Hypothalamus (tissue), 51 donors: ENCODE results near the gene PCED1B.
"Not testable (repeated sequence)": the region's sequence is repeated elsewhere in the genome, so short reads cannot be mapped to it uniquely, and the experiment has no call there.

Experiments used
- DNase-seq, 51 donors: peaks; one replicate each; lab custom pipeline; 2025; lab: John Stamatoyannopoulos, UW

Gene PCED1B, protein sequence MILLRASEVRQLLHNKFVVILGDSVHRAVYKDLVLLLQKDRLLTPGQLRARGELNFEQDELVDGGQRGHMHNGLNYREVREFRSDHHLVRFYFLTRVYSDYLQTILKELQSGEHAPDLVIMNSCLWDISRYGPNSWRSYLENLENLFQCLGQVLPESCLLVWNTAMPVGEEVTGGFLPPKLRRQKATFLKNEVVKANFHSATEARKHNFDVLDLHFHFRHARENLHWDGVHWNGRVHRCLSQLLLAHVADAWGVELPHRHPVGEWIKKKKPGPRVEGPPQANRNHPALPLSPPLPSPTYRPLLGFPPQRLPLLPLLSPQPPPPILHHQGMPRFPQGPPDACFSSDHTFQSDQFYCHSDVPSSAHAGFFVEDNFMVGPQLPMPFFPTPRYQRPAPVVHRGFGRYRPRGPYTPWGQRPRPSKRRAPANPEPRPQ

DNA sequence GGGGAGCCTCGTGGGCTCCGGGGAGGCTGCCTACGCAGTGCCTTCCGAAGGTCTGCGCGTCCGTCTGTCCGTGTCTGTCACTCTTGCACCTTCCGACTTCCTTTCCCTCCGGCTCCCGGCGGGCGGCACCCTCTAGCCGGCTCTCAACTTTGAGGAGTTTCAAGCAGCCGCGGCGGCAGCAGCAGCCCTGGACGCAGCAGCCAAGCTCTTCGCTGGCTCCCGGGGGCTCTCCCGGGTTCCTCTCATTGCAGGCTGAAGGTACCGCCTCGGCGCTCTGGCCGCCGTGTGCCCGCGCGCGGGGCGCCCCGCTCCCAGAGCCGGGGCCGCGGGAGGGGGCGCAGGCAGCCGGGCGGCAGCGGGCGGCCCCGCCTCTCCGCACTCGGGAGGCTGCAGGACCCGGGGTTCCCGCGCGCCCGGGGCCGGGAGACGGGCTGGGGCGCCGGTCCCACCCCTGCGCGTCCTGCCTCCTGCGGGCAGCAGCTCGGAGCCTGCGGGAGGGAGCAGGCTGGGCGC, at the start of gene PCED1B, which contains the start of gene AMIGO2:
PCED1B (plus strand) TSS at position 154 of the 513 bp plus-strand sequence. CDS start 155,443 bp downstream, outside the sequence.
AMIGO2 (minus strand) TSS at position 492 of the 513 bp plus-strand sequence. CDS start 957 bp downstream, outside the sequence.
- peak in 39 of 51 donors; percentile 3 to 76 (median 38) for DNase-seq

DNA sequence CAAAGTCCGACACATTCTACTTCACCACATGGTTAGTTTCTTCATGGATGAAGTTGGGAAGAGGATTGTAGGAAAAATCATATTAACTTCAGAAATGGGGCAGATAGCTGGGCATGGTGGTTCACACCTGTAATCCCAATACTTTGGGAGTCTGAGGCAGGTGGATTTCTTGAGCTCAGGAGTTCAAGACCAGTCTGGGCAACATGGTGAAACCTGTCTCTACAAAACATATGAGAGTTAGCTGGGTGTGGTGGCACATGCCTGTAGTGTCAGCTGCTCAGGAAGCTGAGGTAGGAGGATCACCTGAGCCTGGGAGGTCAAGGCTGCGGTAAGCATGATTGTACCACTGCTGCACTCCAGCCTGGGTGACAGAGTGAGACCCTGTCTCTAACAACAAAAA, 49.5 kb upstream of the PCED1B start:
- DNase-seq: no peak

DNA sequence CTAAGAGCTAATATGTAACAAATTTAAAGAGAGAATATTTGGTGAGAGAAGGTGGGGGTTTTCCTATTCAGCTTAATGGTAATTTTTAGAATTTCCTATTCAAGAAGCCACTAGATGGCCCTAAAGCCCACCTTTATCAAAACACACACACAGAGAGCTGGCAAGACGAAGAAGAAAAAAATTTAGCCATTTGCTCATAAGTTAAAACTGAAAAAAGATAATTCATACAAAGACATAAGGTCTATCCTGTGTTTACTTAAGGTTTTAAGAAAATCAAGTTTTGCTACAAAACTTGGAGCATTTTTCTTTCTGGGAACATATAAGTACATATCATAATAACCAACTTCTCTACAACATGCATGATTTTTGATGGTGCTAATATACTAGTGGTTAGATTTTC, 46.8 kb upstream of the PCED1B start:
- DNase-seq: peak in 1 of 51 donors; percentile 30

DNA sequence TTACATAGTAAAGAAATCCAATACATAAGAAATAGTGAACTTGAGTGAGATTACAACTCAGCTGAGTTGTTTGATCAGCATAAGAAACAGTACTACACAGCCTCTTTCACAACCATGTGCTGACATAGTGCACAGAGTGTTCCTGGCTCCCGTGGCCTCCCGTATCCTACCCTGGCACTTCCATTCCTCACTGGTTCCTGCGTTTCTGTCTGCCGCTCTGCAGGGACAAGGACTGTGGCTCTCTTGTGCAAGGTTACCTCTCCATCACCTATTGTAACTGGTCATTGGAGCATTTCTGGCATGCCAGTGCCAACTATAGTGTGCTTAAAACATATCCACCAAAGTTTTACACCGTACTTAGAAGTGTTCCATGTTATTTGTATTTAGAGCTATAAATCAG, 46.3 kb upstream of the PCED1B start:
- no peak for DNase-seq

DNA sequence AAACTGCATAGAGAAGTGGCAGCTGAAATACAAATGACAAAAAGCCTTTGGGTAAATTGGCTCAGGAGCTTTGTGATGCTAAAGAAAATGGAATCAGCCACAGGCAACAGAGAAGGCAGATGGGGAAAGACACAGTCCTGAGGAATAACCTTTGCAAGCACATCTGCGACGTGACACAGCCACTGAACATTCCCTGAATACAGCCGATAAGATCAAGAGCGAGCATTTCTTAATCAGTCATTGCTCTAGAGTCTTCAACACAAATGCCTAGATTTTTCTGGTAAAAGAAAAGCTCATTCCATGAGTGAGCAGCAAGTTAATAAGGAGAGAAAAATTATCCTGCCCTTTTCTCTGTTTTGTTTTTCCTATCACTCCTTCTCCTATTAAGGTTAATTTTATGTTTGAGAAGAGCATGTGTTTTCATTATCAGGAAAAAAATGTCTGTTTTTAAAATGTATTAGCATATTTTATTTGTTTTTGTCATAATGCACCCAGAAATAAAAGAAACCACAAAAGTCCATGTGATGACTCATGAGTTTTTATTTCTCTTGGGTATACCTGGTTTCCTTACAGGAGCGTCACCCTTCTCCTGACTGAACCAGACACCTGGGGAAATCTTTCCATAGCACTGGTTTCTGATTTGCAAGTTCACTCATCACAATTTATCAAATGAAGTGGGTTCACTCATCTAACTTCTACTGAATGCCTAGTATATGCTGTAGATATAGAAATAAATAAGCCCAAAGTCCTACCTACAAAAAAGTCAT, 45.4 kb upstream of the PCED1B start:
- no peak for DNase-seq

DNA sequence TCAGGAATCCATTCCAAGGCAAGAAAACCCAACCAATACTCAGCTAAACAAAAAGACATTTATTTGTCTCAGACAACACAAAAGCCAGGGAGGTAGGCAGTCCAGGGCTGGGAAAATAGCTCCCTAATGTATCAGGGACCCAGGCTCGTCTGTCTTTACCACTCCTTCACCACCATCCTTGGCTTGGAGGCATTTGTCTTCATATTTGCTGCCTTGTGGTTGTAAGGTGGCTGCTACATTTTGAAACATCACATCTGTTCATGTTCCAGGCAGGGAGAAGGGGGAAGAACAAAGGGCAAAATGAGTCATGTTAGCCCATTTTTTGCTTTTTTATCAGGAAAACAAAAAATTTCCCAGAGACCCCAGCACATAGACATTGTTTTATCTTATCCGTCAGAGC, 44.8 kb upstream of the PCED1B start:
- no peak for DNase-seq

DNA sequence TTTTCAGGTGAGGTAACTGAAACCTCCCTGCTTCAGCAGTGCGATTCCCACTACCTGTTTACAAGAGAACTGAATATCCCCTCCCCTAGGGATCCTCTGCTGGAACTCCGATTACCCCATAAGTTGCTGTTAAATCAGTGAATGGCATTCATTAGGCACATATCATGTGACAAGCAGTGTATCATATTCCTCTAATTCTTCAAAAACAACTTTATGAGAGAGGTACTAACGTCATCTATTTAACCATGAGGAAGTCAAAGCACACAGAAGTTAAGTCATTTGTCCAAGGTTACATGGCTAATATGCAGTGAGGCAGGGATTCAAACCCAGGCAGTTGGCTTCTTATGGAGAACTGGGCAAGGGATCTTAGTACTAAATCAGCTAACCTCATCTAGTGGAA, 43.9 kb upstream of the PCED1B start:
- DNase-seq: no peak

DNA sequence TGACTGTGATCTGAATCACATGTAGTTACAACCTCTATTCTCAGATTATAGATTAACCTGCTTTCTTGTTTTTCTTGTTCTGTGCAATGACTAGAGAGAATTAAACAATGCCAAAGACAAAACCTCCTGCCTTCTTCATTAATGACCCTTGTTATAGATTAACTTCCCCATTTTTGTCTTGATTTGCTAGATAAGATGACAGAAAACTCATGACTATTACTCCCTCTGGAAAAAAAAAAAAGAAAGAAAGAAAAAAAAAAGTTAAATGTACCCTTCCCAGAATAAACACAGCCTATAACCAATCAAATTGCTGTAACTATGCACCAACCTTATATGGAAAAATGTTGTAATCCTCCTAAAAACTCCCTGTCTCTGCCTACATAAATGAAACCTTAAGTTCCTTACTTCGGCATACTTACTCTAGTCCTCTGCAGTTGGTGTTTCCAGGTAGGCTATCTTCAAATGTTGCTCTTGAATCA, 41.1 kb upstream of the PCED1B start:
- DNase-seq: no peak

DNA sequence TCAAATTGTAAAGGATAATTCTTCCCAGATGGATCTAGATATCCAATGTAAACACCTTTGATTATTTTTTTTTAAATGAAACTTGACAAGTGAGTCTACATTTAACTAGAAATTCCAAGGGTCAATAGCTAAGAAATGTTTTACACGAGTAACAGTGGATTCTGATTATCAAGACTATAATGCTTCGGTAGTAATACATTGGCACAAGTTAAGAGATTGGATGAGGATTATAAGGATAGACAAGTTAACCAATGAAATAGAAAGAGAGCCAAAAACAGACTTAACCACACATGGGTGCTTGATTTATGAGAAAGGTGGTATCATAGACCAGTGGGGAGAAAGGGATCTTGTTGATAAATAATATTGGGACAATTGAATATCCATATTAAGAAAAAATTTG, 40.3 kb upstream of the PCED1B start:
- no peak for DNase-seq

DNA sequence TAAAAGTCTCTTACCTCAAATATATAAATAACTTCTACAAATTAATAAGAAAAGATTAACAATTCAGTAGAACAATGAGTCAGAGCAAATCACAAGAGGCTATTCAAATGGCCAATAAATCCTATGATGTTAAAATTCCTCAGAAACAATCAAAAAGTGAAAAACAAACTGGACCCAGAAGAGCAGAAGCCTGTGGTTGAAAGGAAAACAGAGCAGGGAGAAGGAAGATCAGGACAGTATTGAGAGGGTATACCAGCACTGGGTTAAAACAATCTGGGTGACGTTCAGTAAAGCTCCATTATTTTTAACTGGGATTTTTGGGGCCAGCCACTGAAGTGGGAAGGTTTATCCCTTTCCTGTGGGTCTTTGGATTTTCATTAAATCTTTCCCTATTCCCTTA, 39.7 kb upstream of the PCED1B start:
- DNase-seq: no peak

DNA sequence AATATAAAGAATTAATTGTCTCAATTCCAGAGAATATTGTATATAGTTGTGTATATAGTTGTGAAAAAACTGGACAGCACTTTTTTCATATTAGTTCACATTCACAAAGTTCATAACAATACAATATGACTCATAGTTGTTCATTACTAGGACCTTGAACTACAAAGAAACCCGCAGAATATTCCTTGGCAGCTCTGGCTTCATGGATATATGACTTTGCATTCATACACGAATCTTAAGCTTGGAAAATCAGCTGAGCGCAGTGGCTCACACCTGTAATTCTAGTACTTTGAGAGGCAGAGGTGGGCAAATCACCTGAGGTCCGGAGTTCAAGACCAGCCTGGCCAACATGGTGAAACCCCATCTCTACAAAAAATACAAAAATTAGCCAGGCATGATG, 38.1 kb upstream of the PCED1B start:
- no peak for DNase-seq

DNA sequence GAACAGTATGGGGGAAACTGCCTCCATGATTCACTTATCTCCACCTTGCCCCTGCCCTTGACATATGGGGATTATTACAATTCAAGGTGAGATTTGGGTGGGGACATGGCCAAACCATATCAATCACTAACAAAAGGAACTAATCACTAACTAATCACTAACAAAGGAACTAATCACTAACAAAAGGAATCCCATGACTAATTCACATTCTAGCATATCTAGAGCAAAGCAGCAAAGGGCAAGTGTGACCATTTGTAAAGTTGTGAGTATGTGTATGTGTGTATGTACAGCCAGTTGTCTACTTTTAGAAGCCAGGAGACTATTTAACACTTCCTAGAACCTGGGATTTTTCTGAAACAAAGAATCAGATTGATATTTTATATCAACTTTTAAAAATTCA, 30.9 kb upstream of the PCED1B start:
- no peak for DNase-seq

DNA sequence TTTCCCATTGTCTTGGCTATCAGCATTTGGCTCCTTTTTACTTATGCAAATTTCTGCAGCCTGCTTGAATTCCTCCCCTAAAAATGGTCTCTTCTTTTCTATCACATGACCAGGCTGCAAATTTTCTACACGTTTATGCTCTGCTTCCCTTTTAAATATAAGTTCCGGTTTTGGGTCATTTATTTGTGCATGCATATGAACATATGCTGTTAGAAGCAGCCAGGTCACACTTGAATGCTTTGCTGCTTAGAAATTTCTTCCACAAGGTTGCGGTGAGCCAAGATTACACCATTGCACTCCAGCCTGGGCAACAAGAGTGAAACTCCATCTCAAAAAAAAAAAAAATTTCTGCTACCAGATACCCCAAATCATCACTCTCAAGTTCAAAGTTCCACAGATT, 28.1 kb upstream of the PCED1B start:
- DNase-seq: not testable (repeated sequence)

DNA sequence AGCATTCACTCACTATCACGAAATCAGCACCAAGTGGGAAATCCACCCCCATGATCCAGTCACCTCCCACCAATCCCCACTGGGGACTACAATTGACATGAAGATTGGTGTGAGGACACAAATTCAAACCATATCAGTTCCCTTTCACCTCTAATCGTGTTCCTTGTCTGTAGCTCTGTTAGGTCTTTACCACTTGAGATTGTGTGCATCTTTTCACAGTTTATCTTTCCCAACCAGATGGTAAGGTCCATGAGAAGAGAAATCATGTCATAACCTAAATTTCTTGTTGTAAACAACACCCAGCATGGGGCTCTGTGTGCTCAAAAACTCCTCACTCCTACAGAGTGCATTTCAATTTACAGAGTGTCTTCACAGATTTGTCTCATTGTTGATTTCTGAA, 27.1 kb upstream of the PCED1B start:
- DNase-seq: no peak

DNA sequence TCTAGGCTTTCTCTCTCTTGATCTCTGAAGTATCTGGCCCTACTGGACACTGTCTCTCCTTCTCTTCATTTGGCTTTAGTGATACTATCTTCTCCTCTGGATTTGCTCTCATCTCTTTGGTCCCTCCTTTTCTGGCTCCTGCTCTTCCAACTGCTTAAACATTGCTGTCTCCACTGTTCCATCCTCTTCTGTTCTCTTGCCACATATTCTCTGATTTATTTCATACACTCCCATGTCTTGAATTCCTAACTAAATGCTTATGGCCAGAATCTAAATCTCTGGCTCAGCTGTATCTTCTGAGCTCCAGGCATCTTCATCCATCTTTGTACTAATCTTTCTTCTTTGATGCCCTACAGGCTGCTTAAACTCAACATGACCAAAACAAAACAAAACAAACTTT, 25.5 kb upstream of the PCED1B start:
- DNase-seq: no peak

DNA sequence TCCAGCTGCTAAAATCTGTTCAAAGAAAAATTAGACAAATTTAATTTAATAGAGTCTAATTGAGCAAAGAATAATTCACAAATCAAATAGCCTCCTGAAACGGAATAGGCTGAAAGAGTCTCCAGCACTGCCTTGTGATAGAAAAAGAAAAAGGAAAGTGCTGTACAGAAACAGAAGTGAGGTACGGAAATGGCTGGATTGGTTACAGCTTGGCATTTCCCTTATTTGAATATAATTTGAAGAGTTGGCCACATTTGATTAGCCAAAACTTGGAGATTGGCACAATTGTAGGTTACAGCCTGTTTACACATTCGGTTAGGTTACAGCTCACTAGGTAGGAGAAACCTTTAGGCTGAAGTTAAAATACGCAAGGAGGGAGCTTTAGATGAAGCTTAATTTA, 24.8 kb upstream of the PCED1B start:
- no peak for DNase-seq

DNA sequence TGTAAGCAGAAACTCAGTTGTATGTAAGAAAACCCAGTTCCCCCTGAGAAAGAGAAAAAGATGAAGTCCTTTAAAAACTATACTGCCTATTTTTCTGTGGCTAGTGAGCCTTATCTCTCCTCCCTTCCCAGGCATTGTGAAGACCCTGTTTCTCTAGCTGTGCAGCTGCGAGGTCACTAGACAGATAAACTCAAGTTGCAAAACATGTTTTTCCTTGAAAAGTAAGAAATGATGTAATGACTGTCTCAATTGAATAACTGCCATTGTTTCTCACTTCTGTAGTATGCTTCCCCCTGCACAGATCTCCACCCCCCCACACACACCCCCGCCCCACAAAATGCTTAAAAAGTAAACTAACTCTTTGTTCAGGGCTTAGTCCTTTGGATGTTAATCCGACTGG, 23.6 kb upstream of the PCED1B start:
- not testable (repeated sequence) for DNase-seq

DNA sequence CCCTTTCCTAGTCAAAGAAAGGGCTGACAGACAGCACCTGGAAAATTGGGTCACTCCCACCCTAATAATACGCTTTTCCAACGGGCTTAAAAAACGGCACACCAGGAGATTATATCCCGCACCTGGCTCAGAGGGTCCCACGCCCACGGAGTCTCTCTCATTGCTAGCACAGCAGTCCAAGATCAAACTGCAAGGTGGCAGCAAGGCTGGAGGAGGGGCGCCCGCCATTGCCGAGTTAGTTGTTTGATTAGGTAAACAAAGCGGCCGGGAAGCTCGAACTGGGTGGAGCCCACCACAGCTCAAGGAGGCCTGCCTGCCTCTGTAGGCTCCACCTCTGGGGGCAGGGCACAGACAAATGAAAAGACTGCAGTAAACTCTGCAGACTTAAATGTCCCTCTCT, 22.5 kb upstream of the PCED1B start:
- DNase-seq: not testable (repeated sequence)

DNA sequence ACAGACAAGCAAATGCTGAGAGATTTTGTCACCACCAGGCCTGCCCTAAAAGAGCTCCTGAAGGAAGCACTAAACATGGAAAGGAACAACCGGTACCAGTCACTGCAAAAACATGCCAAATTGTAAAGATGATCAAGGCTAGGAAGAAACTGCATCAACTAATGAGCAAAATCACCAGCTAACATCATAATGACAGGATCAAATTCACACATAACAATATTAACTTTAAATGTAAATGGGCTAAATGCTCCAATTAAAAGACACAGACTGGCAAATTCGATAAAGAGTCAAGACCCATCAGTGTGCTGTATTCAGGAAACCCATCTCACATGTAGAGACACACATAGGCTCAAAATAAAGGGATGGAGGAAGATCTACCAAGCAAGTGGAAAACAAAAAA, 20.8 kb upstream of the PCED1B start:
- DNase-seq: not testable (repeated sequence)

DNA sequence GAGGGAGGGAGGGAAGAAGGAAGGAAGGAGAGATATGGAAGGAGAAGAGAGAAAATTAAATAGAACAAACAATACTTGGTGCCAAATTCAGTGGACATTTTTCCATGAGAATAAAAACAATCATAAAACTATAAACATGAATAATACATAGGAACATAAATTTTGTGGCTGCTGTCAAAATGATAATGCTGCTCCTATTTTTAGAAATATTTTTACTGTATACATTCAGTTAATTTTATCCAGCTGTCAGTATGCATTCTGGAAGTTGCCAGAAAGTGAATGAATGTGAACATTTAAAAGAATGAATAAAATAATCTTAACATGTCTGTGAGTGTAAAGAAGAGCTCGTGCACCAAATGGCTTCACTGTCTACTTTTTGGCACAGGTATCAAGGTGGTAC, 13.9 kb upstream of the PCED1B start:
- no peak for DNase-seq

DNA sequence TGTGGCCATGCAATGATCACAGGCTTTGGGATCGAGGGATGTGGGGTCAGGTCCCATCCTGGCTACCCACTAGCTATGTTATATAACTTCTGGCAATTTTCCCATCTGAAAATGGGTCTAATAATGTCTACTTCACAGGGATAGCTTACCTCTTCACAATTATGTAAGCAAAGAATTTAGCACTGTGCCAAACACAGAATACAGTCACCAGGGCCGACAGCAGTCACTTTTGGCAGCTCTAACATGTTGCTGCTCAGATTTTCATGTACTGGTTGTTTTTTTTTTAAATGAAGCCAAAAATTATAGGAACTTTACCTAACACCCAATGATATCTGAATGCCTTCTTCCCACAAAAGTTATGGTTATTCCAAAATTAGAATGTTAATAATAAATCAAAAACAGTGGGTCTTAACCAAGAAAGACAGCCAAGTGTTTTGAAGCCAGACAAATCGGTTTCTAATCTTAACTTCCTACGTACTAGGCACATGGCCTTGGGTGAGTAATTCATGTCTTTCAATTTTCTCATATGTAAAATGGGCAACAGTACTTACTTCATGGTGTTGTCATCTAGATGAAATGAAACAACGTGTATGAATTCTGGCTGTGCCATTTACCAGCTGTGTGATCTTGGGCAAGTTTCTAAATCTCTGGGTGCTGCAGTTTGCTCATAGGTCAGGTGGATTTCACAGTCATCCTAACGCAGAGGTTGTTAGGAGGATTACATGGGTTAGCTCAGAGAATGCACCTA, 13.0 kb upstream of the PCED1B start:
- DNase-seq: peak in 1 of 51 donors; percentile 5
